Astrocyte of the cerebellum (primary cell): ENCODE measurements around the gene OR56A5.

ENCODE experiments used
- DNase-seq: peaks from one replicate; pipeline ENCODE4 v3.0.0-alpha.2; 2011; ENCODE audit warnings: low read depth
- H3K4me3 ChIP-seq: 2 replicates; pipeline ENCODE4 v1.5.1; 2011; ENCODE audit warnings: mild to moderate bottlenecking, low read depth, low read length, moderate library complexity
- in situ Hi-C: cut with HindIII; loops from 2 replicates; pipeline ENCODE4 v1.10.0; 2017; ENCODE audit warnings: low sequenced_read_pairs
- TF ChIP-seq, protein P1 (sequence below): IDR thresholded peaks from 2 replicates; pipeline ENCODE4 v1.5.1; 2012; ENCODE audit warnings: low read length, low read depth, moderate library complexity, mild to moderate bottlenecking; ENCODE audit errors: missing control alignments

The OR56A5 gene

DNA sequence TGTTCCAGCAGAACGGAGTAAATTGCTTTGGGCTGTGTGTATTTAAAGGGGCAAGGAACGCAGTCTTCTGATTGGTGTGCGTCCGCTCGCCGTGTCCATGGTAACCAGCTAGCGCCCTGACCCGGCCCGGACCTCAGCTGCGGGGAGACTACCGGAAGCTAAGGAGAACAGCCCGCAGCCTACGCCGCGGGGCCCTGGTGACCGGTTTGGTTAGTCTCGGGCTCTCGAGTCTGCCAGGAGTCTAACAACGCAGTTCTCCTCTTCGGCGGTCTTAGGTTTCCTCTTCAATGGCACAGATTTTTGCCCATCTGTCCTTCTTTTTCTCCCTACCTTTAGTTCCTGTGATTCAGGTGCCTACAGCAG, 29.7 kb downstream of the OR56A5 start:
- in situ Hi-C loops: no loop called here
- TF ChIP-seq, protein P1, sequence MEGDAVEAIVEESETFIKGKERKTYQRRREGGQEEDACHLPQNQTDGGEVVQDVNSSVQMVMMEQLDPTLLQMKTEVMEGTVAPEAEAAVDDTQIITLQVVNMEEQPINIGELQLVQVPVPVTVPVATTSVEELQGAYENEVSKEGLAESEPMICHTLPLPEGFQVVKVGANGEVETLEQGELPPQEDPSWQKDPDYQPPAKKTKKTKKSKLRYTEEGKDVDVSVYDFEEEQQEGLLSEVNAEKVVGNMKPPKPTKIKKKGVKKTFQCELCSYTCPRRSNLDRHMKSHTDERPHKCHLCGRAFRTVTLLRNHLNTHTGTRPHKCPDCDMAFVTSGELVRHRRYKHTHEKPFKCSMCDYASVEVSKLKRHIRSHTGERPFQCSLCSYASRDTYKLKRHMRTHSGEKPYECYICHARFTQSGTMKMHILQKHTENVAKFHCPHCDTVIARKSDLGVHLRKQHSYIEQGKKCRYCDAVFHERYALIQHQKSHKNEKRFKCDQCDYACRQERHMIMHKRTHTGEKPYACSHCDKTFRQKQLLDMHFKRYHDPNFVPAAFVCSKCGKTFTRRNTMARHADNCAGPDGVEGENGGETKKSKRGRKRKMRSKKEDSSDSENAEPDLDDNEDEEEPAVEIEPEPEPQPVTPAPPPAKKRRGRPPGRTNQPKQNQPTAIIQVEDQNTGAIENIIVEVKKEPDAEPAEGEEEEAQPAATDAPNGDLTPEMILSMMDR: no peak
- DNase-seq: no peak
- no peak overlapping the region for H3K4me3 ChIP-seq

DNA sequence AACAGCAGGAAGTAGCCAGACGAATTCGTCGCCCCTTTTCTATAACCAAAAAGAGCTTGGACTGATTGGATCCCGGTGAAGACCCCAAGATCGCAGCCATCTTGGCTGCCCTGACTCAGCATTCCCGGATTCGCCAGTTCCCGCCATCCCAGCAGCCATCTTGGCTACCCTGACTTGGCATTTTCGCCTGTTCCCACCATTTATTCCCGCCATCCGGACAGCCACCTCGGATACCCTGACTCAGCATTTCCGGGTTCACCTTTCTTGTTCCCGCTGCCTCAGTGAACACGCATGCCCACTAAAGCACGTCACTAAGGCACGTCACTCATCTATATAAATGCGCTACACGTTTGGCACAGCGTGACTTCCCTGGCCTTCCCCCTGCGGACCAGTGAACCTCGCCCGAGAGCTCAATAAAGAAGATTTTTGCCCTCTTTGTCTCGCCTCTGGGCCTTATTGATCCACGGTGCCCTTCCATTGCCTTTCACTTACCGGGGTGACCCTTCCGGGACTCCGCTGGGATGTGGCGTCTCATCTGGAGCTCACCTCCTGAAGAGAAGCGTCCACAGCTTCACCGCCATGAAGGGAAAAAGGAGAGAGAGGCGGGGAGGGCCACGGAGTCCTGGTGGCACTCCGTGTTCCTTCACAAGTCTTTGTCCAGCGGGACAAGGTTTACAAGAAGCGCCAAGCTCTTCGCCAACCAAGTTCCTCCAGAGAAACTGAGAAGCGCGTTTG, 30.3 kb downstream of the OR56A5 start:
- no peak overlapping the region for H3K4me3 ChIP-seq
- DNase-seq: no peak
- TF ChIP-seq, protein P1: no peak
- in situ Hi-C loops: no loop called here

DNA sequence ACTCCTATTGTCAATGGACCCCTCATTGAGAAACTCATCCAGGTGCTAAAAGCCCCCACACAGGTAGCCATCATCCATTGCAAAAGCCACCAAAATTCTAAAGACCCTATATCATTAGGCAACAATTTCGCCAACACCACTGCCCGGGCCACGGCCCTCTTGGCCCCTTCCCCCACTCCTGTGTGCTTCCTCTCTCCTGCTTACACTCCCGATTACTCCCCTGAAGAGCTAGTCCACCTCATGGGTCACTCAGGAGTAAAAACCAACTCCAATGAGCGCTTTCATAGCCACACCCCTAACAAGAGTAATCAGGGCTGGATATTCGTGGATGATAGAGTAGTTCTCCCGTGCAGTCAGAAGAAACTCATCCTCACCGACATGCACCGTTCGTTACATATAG, 35.2 kb downstream of the OR56A5 start:
- in situ Hi-C loops: no loop called here
- DNase-seq: no peak
- TF ChIP-seq, protein P1: no peak
- H3K4me3 ChIP-seq: no peak overlapping the region

DNA sequence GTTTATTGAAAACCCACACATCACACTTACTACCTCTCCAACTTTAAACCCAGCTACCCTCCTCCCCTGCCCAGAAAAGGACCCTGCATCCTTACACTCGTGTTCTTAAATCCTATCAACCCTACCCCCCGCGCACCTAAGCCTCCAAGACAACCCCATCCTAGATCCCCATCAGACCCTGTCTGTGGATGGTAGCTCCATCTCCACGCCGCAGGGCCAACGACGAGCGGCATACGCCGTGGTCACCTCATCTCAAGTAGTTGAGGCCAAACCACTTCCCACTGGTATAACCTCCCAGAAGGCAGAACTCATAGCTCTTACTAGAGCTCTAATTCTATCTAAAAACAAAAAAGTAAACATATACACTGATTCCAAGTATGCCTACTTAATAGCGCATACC, 35.6 kb downstream of the OR56A5 start:
- H3K4me3 ChIP-seq: no peak overlapping the region
- DNase-seq: no peak
- TF ChIP-seq, protein P1: no peak
- in situ Hi-C loops: no loop called here

DNA sequence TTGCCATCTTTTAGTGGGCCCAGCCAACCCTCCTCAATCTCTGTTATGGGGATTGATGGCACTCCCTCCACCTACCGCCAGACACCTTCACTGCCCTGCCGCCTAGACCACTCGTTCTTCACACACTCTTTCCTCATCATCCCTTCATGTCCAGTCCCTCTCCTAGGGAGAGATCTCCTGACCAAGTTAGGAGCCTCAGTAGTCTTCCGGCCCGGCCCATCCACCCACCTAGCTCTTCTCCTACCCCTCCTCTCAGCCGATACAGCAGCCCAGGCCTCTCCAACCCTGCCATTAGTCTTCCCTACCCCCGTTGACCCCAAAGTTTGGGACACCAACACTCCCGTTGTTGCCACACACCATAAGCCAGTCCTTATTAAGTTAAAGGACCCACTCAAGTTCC, 37.2 kb downstream of the OR56A5 start:
- in situ Hi-C loops: no loop called here
- no peak for DNase-seq
- TF ChIP-seq, protein P1: no peak
- no peak overlapping the region for H3K4me3 ChIP-seq

DNA sequence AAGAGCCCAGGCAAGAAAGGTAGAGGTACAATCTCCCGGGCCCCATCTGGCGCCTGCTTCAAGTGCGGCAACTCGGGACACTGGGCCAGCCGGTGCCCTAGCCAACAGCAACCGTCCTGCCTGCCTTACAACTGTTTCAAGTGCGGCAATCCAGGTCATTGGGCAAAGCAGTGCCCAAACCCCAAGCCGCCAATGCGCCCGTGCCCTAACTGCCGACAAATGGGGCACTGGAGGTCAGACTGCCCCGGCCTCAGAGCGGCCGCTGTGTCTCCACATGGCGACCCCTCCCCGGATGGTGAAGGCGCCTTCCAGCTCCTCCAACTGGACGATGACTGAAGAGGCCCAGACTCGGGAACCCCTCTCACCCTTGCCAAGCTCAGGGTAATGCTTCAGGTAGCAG, 37.7 kb downstream of the OR56A5 start:
- in situ Hi-C loops: no loop called here

More for the DNA sequence above, 37.7 kb downstream of the OR56A5 start:
- H3K4me3 ChIP-seq: no peak overlapping the region
- TF ChIP-seq, protein P1: no peak
- no peak for DNase-seq
